Left lung (tissue), 10 donors: ENCODE data around the gene HDAC1. TPM values are rescaled to one million over a fixed set of nuclear protein-coding genes. Genes with fewer than 3 reads are reported as not detected.

Experiments
- ATAC-seq: fragments of 200-7000 bp; cut with Tn5 transposase; one replicate; pipeline ENCODE4 v1.9.1; 2020; ENCODE audit warnings: moderate library complexity
- DNase-seq, 4 donors: peaks; one replicate each; pipeline ENCODE4 v3.0.0-alpha.2; 2013 to 2020
- H3K27ac ChIP-seq, 2 donors: fragments of 200-600 bp; sonication (generic) in 1 of 2; one replicate each; pipeline versions ENCODE4 v1.5.0 to v1.8.0; 2020 to 2021
- H3K27me3 ChIP-seq, 2 donors: fragments of 200-600 bp; sonication (generic) in 1 of 2; one replicate each; pipeline versions ENCODE4 v1.5.0 to v1.8.0; 2020 to 2021
- H3K36me3 ChIP-seq, 2 donors: fragments of 200-600 bp; sonication (generic) in 1 of 2; one replicate each; pipeline versions ENCODE4 v1.5.0 to v1.8.0; 2020 to 2021
- H3K4me1 ChIP-seq, 2 donors: fragments of 200-600 bp; one replicate each; pipeline ENCODE4 v1.8.0; 2021
- H3K4me3 ChIP-seq, 2 donors: fragments of 200-600 bp; sonication (generic) in 1 of 2; one replicate each; pipeline versions ENCODE4 v1.5.0 to v1.8.0; 2020 to 2021; ENCODE audit warnings: mild to moderate bottlenecking in 1 of 2
- H3K9me3 ChIP-seq, 2 donors: fragments of 200-600 bp; sonication (generic) in 1 of 2; one replicate each; pipeline versions ENCODE4 v1.5.0 to v1.8.0; 2020 to 2021
- CTCF ChIP-seq, 2 donors: fragments of 200-600 bp; sonication (generic) in 1 of 2; IDR thresholded peaks; one replicate each; pipeline versions ENCODE4 v1.5.0 to v1.8.0; 2021; ENCODE audit warnings: antibody characterized with exemption in 2 of 2
- intact Hi-C, 2 donors: fragments of 100-400 bp; cut with DNase I; formaldehyde crosslinking; loops; one replicate each; pipeline versions ENCODE4 v1.11.2 to v1.14.2; 2022
- polyA plus RNA-seq, 6 donors: library from polyadenylated mRNA; unstranded; fragments of 120-200 nt; gene quantifications; one replicate each; pipeline ENCODE4 v1.2.1, GENCODE V29; 2013; ENCODE audit not compliant: insufficient read length in 6 of 6
- total RNA-seq, 2 donors: library from RNA; stranded (reverse); fragmentation: NEBNext Ultra II Directional; extraction: Animal tissue kit (Norgen Biotek cat#: 25700); gene quantifications; one replicate each; pipeline ENCODE4 v1.2.1, GENCODE V29; 2021
- donor health status: DM: no; HTN: yes; CAD: no.
- donor health status: DM: no; HTN: no; CAD: no.

Gene HDAC1
- total and polyA plus RNA-seq, 8 donors: 61.8 to 193 (median 163) TPM

GRCh38 chr1:32327204-32327603 is 35.3 kb downstream of the HDAC1 start:
- ATAC-seq (no peak), DNase-seq (no peak)
- intact Hi-C loops: no loop called here
- no peaks in the 10 kb centered on the region for H3K27me3 ChIP-seq
- H3K36me3 ChIP-seq: peaks cover 0 to 94% of the 10 kb centered on the region in 2 donors
- TF ChIP-seq CTCF (IDR thresholded peaks at IDR 0.05): no peak
- peaks cover 0 to 2% of the 10 kb centered on the region in 2 donors for H3K4me1 ChIP-seq
- no peak overlapping the region for H3K4me3 ChIP-seq
- H3K9me3 ChIP-seq: no peaks in the 10 kb centered on the region
- H3K27ac ChIP-seq: no peak overlapping the region

GRCh38 chr1:32329931-32330466 is 38.1 kb downstream of the HDAC1 start:
- peaks cover 2 to 14% of the 10 kb centered on the region in 2 donors for H3K4me1 ChIP-seq
- no peak overlapping the region for H3K27ac ChIP-seq
- H3K9me3 ChIP-seq: no peaks in the 10 kb centered on the region
- H3K27me3 ChIP-seq: peaks cover 0 to 7% of the 10 kb centered on the region in 2 donors
- intact Hi-C loops: no loop called here
- no peak for ATAC-seq
- no peak for DNase-seq
- TF ChIP-seq CTCF (IDR thresholded peaks at IDR 0.05): no peak
- peaks cover 0 to 89% of the 10 kb centered on the region in 2 donors for H3K36me3 ChIP-seq
- no peak overlapping the region for H3K4me3 ChIP-seq

GRCh38 chr1:32330558-32331151 is 38.8 kb downstream of the HDAC1 start:
- intact Hi-C loops: no loop called here
- no peak overlapping the region for H3K4me3 ChIP-seq
- DNase-seq: no peak

GRCh38 chr1:32331549-32331948 is 39.7 kb downstream of the HDAC1 start:
- intact Hi-C loops: no loop called here
- H3K36me3 ChIP-seq: peaks cover 0 to 73% of the 10 kb centered on the region in 2 donors

More at GRCh38 chr1:32330558-32331151, 38.8 kb downstream of the HDAC1 start:
- H3K27me3 ChIP-seq: peaks cover 0 to 14% of the 10 kb centered on the region in 2 donors
- H3K27ac ChIP-seq: no peak overlapping the region
- TF ChIP-seq CTCF (IDR thresholded peaks at IDR 0.05): no peak
- H3K9me3 ChIP-seq: no peaks in the 10 kb centered on the region
- peaks cover 0 to 82% of the 10 kb centered on the region in 2 donors for H3K36me3 ChIP-seq
- no peak for ATAC-seq
- H3K4me1 ChIP-seq: peaks cover 4 to 19% of the 10 kb centered on the region in 2 donors

More at GRCh38 chr1:32331549-32331948, 39.7 kb downstream of the HDAC1 start:
- H3K27ac ChIP-seq: no peak overlapping the region
- peaks cover 8 to 24% of the 10 kb centered on the region in 2 donors for H3K4me1 ChIP-seq
- DNase-seq: no peak
- H3K9me3 ChIP-seq: no peaks in the 10 kb centered on the region
- H3K27me3 ChIP-seq: peaks cover 0 to 23% of the 10 kb centered on the region in 2 donors
- no peak overlapping the region for H3K4me3 ChIP-seq
- no peak for TF ChIP-seq CTCF (IDR thresholded peaks at IDR 0.05)
- no peak for ATAC-seq
